GM04503 (cell line): ENCODE results near the gene CNTNAP2.

ENCODE experiments used
- DNase-seq: peaks from one replicate; pipeline ENCODE4 v3.0.0-alpha.2; 2012; ENCODE audit warnings: low read depth

Gene CNTNAP2

GRCh38 chr7:148211740-148212151, 2095.1 kb downstream of the CNTNAP2 start:
- DNase-seq, result no peak

DNA sequence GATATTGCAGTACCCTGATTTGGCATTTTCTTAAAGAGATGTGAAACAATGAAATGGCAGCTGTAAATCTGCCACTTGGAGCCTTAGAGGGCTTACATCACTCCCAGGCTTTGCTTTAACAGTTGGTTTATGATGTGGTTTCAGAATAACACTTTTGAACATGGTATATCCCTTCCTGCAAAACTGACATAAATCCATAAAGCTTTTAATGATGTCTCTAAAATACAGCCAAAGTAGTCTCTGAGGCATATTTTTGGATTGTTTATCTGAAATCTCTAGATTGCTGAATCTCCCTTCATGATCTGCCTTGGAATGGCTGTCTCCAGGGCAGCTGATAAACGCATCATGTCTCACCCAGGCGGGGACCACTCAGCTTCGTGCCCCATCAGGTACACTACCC, 2096.1 kb downstream of the CNTNAP2 start:
- DNase-seq, result no peak

DNA sequence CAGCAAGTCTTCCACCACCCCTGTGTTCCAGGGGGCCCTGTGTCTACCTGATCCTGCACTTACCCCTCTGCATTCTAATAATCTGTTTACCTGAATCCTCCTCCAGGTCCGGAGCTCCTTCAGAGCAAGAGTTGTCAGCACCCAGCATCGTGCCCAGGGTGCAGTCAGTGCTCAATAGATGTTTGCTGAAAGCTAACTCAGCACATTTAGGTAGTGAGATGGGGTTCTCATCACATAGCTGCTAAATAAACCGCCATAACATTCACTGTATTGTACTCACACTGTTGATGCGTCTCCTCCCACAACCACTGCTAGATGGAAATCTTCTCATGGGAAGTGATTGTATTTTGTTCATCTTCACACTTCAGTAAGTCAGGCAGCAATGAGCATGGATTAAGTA, 2097.5 kb downstream of the CNTNAP2 start:
- no peak for DNase-seq

DNA sequence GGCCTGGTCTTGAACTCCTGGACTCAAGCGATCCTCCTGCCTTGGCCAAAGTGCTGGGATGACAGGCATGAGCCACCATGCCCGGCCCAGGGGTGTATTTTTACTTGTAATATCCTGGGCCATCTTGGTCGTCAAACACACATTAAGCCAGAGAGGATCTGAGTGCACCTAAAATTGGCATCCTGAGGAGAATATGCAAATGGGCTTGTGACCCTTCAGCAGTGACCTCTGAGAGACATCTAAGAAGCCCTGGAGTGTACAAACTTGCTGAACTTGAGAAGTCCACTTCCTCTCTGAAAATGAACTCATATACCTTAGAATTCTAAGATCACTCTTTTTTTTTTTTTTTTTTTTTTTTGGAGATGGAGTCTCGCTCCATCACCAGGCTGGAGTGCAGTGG, 2102.0 kb downstream of the CNTNAP2 start:
- no peak for DNase-seq

- DNase-seq, result no peak
These were observed 2106.1 kb downstream of the CNTNAP2 start for GRCh38 chr7:148222721-148223120.

DNA sequence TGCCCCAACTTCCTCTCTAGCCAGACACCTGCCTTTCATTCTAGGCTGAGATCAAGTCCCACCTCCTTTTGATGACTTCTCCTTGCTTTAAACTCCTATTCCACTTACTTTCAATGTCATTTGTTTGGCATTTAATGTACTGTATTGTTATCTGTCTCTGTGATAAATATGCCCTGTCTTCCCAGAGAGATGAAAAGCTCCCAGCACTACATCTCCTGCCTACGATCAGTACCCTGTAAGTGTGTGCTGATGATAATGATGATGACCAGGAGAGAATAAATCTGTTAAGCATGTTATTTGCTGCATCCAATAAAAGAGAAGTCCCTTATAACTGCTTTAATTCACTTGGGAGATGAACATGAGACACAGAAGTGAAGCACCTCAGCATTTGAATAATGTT, 2106.6 kb downstream of the CNTNAP2 start:
- no peak for DNase-seq

DNA sequence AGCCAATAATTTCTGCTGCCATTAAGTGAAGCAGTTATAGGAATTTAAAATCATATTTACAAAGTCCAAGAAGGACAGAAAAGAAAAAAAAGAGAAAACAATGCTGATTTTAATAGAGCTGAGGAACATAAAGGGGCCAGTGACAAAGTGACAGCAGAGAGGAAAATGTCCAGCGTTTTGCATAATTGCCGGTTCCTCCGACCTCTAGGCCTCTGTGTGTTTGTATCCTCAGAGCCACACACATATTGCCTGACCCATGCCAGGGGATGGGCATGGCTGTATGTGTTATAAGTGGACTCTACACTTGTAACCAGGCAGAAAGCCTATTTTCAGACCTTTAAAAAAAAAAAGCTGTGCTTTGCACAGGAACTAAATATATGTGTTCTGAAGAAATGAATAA, 2107.1 kb downstream of the CNTNAP2 start:
- no peak for DNase-seq

DNA sequence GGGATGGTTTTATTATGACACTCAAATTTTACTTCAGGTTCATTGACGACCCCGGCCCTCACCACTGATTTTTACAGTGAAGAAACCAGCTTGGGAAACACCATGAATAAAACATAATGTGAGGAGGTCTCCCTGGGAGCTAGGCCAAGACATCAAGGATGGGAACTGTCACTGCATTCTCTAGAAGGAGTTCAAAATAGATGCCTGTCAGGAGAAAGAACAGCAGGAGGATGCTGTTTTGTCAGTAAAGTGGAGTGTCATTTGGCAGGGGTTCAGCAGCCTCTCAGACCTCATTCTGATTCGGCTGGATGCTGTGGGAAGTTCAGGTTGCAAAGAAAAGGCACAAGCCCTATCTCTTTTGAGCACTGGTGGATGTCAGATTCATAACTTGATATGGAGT, 2113.7 kb downstream of the CNTNAP2 start:
- DNase-seq, result no peak

DNA sequence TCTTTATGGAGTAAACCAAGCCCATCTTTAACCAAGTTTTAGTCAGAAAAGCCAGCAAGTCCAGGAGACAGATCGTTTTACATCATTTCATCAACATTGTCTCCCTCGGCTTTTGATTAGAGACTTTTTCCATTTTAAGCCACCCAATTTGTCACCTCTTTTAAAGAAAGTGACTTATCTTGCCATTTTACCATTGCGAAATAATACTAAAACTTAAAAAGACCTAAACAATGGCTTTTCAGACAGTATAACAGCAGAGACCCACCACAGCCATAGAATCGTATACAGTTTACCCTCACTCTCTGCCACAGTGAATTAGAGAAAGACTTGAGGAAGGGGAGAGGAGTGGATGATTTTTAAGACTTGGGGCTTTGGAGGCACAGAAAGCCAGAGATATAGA, 2114.3 kb downstream of the CNTNAP2 start:
- no peak for DNase-seq

GRCh38 chr7:148232784-148233183, 2116.2 kb downstream of the CNTNAP2 start:
- DNase-seq, result no peak

GRCh38 chr7:148234715-148235114, 2118.1 kb downstream of the CNTNAP2 start:
- no peak for DNase-seq

DNA sequence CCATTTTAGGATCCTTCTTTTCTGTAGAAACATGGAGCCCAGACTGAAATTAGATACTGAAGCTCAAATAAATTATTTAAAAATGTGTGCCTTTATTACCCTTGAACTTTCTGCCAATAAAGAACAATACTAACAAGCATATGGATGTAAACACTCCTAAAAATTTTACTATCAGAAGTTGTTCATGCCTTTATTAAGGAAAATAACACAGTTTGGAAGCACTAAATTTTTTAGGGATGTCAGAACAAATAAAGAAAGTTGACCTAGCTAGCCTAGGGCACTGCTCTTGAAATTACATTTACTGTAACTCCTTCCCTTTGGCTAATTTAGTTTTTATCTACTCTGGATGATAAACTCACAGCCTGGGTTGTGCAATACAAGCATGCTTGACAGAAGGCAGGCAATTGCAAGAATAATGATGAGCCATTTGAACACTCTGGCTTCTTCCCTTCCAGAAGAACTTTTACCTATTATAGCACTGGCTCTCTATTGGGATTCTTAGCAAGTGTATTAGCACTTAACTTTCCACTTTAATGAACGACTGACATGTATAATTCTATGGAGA, 2122.2 kb downstream of the CNTNAP2 start:
- DNase-seq, result no peak

DNA sequence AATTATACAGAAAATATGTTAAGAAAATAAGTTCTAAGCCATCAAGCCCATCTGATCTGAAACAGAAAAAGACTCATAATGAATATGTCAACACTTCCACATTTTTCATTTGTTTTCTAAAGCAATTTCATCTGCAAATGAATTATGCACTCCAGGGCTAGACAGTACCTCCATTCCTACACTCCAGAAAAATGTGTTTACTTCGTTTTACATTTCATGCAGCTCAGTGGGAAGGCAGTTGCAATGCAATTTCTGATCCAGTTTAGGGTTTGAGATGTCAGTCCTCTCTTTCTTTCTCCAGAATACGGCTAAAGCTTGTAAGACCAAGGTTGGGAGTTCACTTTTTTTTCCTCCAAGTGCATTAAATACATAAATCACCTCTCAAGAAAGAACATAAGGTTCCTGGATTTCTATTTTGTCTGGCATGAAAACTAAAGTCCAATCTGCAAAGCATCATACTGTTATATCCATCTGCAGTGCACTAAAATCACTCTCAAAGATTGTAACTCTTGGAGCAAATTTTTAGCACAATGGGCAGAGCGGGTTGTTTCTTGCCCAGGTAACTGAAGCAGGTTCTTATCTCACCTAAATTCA, 2125.2 kb downstream of the CNTNAP2 start:
- no peak for DNase-seq

DNA sequence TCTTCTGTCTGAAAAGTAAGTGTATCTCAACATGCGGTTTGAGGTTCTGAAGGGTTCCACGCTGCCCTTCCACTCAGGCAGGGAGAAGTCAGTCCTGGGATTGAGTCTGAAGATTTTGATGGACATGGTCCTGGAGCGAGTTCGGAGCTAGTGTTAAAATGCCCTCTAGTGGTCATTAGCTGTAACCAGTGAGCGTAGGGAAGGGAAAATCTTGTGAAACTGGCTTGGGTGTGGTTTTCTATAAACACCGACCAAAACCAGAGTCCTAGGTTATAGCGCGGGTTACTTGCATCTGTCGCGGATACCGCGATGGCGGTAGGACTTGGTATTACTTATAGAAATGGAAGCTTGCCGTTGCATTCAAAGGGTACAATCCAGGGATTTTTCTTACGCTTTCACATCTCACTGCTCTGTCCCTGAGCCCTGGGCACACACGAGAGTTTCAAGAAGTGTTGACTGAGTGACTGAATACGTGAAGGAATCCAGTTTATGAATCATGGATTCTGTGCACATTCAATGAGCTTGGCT, 2125.8 kb downstream of the CNTNAP2 start:
- no peak for DNase-seq

DNA sequence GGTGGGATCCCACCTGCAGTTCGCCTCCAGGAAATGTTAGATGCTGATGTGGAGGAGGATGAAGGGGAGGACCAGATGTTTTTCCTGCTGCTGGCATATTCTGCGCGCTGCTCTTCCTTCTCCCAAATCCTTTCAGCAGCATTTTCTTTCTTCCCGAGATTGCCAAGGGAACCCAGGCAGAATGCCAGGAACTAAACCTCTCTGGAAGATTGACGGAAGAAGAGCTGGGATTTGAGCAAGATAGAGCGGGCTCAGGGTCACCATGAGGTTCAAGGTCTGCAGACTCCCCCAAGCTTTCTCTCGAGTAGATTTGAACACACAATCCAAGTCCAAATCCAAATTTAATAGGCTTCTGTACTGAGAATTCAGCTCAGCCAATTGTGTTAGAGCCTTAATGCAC, 2128.8 kb downstream of the CNTNAP2 start:
- no peak for DNase-seq

- no peak for DNase-seq
These were observed 2137.0 kb downstream of the CNTNAP2 start for GRCh38 chr7:148253629-148254028.

GRCh38 chr7:148255333-148255732, 2138.7 kb downstream of the CNTNAP2 start:
- DNase-seq, result no peak

DNA sequence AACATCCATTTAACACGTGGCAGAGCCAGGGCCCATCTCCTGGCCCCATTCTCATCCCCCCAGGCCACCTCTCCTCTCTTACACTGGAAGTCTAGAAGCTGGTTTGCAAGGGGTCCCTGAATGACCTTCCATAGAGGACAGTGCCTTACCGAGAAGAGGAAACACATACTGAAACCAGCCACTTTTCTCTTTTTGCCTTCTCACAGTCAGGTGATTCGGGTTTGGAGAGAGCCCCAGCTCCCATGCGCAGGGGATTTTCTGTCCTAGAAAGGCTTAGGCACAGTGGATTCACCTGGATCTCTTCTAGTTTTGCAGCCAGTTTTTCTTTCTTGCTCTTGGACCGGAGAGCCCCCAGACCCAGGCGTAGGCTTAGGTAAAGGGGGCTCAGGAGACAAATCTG, 2139.8 kb downstream of the CNTNAP2 start:
- no peak for DNase-seq

DNA sequence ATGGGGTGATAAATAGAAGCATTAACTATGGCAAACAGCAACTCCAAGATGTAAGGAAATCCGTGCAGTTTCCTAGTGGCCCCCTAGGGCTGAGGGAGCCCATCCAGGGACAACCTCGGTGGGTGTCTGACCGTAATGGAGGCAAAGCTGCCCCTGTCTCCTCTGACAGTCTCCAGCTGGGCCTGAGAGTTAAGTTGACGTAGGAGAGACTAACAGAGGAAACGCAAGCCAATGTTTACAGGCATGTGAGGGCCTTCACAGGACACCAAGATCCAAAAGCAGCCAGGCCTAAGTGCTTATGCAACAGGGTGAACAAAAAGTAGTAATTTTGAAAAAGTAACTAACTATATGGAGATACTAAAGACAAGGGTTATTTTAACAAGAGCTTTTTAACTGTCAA, 2144.0 kb downstream of the CNTNAP2 start:
- no peak for DNase-seq

DNA sequence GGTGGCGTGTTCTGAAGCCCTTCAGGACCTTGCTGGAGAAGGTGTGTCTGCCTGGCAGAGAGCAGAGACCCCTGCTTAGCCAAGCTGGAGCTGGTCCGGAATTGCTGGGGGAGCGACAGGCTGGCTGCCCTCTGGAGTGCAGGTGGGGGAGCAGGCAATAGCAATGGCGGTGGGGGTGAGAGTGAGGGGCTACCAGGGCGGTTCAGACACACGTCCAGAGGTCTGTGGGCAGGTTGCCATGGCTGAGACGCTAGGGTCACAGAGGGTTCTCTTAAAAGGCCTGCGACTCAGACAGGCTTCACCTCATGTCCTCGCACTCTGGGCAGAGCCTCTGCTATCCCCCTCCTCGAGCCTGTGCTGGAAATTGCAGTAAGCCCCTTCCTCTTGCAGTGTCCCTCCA, 2144.9 kb downstream of the CNTNAP2 start:
- DNase-seq, result no peak

- DNase-seq, result no peak
These were observed 2145.5 kb downstream of the CNTNAP2 start for GRCh38 chr7:148261996-148262688.

- DNase-seq, result no peak
These were observed 2146.2 kb downstream of the CNTNAP2 start for GRCh38 chr7:148262721-148263229.

DNA sequence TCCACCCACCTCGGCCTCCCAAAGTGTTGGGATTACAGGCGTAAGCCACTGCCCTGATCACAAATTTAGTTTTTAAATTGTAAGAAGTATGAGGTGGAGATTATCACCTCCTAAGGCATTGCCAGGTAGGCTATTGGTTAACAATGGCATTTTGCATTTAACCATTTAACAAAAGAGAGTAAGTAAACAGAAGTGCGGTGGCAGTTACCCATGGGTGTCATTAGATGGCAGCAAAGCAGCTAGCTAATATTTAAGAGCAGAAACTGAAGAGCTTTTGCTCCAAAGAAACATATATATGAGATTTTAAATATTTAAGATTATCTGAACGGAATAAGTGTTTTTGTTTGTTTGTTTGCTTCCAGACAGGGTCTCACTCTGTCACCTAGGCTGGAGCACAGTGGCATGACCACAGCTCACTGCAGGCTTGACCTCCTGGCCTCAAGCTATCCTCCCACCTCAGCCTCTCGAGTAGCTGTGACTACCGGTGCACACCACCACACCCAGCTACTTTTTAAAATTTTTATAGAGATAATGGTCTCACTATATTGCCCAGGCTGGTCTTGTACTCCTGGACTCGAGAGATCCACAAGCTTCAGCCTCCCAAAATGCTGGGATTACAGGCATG, 2148.4 kb downstream of the CNTNAP2 start:
- no peak for DNase-seq
